HTERT RPE-1 (cell line): ENCODE data around the gene CSK.
"Not testable (repeated sequence)": the region's sequence is repeated elsewhere in the genome, so short reads cannot be mapped to it uniquely, and the experiment has no call there.

Source experiments
- in situ Hi-C: fragments of 300-500 bp; cut with MboI; formaldehyde crosslinking; loops from 4 replicates; pipeline ENCODE4 v1.14.3; 2020; ENCODE audit warnings: low sequenced_read_pairs

CSK gene

DNA sequence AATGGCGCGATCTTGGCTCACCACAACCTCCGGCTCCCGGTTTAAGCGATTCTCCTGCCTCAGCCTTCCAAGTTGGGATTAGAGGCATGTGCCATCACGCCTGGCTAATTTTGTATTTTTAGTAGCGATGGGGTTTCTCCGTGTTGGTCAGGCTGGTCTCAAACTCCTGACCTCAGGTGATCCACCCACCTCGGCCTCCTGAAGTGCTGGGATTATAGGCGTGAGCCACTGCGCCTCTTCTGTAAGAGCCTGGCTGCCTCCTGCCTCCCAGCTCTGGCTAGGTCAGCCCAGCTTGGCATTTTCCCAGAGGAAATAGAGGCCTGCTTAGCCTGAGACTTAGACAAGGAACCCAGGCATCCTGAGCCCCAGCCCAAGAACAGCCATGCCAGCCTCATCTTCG, 4.2 kb downstream of the CSK start:
- in situ Hi-C loops: not testable (repeated sequence)

DNA sequence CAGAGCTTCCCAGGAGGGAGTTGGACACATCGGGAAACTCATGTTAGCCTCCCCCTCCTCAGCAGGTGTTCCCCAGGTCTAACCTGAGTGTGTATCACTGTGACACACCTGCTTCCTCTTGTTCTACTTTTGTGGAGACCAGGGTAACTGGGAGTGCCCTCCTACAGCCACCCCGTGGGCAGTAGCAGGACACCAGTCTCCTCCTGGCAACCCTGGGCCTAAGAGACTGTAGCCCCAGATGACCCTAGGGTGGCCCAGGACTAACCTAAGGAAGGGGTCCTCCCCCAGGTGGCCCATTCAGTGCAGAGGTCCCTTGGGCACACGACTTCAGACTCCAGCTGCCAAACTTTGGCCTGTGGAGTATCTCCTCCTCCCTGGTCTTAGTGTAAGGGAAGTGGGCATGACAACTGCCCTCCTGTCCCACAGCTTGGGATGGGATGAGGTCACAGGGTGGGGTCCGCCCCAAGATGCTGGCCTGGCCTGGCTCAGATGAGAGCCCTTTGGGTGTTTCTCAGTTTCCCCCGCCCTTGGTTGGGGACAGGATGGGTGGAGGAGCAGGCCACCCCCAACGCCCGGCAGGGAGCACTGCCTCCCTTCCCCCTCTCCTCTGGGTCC, 4.8 kb downstream of the CSK start:
- in situ Hi-C loops: no loop called here

DNA sequence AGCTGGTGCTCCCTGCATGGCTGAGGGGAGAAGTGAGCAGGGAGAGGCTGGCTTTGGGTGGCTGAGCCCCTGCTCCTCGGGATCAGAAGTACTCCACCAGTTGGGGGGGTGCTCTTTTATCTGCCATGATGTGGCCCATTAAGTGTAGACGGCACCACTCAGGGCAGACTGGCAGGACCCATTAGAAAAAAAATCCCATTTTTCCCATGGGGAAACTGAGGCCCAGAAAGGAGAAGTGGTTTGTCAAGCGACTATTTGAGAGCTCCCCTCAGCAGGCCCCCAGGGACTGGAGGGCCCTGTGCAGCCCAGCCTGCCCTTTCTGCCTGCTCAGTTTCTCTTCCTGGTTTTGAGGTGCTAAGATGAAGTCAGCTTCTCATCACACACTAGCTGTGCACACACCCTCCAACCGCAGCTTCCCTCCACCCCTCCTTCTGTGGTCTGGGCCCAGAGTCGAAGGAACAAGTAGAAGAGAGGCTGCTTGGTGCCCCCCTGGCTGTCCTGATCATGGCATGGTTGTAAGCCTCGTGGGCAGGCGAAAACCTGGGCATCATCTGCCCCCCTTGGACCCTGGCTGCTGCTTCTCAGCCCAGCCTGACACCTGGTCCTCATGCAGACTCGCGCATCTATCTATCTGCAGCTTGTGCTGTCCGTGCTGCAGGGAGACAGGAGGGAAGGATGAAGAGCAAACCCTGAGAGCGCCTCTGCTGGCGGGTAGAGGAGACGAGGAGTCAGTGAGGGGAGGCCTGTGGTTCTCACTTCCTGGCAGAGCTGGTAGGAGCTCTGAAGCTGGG, 5.6 kb downstream of the CSK start:
- in situ Hi-C loops: no loop called here

DNA sequence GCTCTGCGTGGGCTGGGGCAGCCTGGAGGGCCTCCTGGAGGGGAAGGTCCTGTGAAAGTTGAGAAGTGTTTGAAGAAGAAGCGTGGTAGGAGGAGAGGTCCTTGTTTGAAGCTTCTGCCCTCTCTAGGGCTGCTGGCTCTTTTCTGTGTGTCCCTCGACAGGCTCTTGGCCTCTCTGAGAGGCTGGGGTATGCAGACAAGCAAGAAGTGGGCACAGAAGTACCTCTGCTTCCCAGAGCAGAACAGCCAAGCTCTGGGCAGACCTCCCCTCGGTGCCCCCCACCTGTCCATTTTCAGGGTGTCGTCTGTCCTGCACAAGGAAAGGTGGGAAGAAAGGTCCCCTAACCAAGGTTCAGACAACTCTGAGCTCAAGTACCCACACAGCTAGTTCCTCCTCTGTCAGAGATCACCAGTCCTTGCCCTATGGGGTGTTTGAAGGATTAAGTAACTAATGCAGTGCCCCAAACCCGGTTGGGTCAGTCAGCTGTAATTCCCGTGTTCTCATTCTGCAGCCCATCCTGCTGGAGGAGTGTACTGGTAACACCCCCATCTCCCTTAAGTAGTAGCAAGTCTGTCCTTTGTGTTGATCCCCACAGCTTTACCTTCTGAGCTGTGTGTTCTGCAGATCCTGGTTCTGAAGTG, 6.3 kb downstream of the CSK start:
- in situ Hi-C loops: no loop called here

DNA sequence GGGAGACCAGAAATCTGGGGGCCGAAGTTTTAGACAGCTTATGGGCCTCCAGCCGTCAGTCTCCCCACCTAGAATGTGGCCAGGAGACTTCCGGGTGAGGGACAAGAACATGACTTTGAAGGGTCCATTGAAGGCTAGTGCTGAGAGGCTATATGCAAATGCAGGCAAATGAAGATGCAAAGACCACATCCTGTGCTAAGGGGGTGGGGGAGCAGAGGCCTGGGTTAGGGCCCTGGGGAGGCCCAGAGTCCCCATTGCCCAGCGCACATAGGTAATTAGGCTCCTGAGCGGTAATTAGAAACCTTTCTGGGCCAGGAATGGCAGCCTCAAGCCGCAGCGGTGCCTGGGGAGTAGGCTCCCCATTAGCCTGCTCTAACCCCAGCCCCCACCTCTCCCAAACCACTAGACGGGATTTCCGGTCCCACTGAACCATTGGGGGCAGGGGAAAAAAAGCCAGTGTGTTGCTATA, 6.8 kb downstream of the CSK start:
- in situ Hi-C loops: no loop called here

DNA sequence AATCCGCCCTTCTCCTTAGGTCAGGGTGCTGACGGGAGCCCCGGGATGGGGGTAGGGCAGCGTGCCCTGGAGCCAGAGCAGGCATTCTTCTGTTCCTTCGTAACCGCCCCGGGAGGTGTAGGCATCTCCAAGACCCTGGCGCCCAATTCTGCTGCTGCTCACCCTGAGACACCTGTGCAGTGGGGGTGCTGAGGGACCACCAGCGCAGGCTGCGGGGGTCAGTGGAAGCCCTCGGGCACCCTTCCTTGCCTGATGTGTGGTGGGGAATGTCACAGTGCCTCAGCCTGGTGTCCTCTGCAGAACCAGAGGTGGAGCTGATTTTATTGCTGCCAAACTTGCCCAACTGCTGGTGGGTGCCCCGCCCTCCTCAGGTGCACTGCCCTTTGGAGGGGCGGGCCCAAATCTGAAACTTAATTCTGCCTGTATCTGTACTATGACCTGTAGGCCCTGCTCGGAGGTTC, 7.3 kb downstream of the CSK start:
- in situ Hi-C loops: no loop called here

DNA sequence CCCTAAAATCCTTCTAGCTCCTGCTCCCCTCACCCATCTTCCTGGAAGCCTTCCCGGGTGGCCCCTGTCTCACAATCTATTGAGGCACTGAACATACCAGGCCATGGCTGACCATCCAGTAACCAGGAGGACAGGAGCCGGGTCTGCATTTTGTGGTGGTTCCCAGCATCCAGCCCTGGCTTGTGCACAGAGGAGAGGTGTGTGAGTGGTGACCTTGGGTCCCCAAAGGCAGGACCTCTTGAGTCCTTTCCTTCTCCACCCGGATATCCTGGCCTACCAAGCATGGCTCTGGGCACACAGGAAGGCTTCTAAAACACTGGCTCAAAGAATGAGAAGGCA, 7.8 kb downstream of the CSK start:
- in situ Hi-C loops: no loop called here

DNA sequence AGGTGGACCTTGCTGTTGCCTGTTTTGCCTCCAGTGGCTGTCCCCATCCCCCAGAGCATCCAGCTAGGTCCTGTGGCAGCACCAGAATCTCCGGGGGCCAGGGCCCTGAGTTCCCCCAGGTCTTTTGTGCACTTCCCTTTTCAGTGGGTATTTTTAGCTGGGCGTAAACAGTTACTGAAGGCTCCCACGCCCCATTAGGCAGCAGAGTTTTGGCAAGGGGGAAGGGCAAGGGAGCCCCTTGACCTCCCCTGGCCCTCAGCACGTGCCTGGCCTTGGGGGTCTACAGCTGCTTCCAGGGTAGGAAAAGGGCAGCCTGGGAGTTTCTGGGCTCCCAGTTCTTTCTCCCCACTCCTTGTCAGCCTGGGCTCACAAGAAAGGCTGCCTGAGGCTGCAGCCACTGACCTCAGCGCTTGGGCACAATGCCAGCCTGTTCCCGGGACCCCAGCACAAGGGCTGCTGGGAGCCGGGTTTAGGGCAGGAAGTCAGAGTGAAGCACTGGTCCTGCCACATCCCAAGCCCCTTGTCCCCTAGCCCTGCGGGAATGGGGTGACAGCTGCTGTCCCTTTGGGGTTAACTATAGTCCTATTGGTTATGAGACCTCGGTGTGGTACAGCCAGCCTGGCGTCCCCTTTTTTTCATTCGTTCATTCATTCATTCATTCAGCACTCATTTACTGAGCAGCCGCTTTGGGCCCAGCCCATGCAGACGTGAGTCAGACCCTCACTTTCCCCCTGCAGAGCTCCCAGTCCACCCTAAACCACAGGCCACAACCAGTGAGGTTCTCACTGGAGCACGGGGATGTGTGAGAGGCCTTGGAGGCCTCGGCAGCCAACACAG, 8.4 kb downstream of the CSK start:
- in situ Hi-C loops: no loop called here

DNA sequence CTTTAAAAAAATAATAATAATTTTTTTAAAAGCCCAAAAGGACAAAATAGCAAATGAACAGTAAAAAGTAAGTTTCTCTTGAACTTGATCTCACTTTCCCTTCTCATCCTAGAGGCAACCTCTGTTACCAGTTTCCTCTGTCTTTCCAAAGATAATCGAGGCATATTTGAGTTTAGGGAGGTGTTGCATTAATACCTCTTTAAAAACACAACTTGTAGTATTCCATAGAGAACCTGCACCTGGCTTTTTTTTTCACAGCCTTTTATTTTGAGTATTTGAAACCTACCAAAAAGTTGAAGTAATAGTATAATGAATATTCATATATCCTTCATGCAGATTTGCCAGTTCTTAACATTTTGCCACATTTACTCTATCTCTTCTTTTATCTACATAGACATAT, 9.1 kb downstream of the CSK start:
- in situ Hi-C loops: no loop called here

DNA sequence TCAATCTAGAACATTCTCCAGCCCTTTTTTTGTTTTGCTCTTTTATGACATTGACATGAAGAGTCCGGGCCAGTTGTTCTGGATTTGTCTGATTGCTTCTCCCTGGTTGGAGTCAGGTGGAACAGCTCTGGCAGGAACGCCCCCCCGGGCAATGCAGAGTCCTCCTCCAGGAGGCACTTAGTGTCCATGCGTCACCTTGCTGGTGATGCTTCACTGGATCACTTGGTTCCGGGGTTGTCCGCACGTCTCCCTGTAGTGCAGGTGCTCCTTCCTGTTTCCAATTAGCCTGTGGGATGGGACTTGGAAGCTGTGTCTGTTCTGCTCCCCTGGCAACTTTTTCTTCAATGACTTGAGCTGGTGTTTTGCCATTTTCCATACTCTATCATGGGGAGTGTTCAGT, 9.8 kb downstream of the CSK start:
- in situ Hi-C loops: no loop called here

DNA sequence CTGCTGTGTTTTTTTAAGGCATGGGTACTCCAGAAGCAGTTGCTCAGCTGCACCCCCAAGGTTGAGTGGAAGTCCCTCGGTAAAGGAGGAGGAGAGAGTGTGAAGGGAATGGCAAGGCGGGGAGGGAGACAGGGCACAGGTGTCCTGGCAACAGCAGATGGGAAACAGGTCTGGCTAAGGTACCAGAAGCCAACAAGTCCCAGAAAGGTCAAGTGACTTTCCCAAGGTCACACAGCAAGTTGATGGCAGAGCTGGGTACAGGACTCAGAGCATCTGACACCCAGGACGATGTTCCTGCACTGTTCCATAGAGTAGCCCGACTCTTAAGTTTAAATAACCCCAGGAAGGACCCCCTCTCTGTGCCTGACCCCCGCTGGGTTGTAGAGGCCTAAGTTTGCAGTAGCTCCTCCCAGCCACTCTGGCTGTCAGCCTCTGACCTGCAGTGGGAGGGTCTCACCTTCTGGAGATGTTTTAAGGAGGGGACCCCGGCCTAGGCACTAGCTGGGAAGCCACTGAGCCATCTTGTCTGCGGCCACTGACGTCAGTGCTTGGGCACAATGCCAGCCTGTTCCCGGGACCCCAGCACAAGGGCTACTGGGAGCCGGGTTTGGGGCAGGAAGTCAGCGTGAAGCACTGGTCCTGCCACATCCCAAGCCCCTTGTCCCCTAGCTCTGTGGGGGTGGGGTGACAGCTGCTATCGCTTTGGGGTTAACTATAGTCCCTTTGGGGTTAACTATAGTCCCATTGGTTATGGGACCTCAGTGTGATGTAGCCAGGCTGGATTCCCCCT, 10.5 kb downstream of the CSK start:
- in situ Hi-C loops: no loop called here

DNA sequence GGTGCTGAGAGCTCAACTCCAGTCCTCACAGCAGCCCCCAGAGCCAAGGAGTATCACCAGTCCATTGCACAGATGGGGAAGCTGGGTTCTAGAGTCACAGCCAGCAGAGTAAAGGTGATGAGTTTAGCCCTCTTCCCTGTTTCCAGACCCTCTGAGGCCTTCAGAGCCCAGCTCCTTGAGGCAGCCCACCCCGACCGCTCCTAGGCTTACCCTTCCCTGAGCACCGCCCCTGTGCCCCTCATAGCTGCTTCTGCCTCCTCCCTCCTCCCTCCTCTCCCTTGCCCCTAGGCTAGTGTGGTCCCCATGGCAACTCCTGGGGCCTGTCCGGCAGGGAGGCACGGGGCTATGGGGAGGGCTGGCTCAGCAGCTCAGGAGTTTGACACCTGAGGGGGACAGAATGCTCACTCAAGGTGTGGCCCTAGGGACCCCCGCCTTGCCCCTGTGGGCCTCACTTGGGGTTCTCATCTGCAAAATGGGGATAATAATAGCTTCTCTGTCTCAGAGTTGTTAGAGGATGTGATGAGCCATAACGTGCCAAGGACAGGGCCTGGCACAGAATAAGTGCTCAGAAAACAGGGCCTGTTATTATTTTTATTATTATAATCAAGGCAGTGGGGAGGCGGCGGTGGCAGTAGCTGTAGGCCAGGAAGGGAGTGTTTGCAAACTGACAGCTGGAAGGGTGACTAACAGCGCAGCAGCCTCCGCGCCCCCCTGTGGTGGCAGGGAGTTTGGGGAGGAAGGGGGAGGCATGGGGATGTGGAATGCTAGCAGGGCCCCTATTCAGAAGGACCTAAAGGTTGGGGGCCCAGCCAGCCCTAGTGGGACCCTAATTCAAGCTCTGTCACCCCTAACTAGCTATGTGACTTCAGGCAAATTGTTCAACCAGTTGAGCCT, 11.5 kb downstream of the CSK start:
- in situ Hi-C loops: no loop called here

DNA sequence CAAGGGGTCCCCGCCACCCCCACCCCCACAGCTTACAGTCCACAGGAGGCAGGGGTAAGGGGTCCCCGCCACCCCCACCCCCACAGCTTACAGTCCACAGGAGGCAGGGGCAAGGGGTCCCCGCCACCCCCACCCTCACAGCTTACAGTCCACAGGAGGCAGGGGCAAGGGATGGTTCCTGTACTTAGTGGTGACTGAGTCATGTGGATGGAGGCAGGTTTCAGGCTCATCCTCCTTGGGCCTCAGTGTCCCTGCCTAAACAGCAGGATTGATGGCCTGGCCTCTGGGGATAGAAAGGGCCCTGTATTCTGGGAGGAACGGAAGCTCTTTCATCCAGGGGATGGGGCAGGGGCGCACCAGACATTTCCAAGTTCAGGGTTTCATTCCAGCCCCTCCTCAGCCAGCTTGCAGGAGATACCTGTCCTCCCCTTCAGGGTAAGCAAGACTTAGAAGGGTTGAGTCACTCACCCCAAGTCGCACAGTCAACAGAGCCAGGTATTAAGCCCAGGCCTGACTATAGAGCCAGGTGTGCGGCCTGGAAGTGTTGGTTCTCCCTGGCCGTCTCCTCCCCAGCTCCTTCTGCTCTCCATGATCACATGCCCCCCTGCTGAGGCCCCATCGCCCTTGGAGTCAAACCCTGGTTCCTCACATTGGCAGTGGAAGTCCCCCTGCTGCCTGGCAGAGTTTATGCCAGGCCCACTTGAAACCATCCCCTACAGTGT, 12.5 kb downstream of the CSK start:
- in situ Hi-C loops: no loop called here

DNA sequence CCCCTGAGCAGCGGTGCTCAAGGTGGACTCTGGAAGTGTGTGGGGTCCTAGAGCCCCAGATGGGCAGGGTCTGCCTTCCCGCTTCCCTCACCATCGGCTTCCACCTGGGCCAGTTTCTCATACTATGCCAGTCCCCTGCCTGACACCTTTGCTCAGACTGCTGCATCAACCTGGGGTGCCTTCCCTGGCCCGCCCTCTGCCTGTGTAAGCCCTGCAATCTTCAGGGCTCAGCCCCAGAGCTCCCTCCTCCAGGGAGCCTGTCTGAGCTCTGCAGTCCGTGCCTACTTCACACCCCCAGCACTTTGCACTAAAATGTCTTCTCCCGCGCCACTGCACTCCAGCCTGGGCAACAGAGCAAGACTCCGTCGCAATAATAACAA, 13.1 kb downstream of the CSK start:
- in situ Hi-C loops: no loop called here

DNA sequence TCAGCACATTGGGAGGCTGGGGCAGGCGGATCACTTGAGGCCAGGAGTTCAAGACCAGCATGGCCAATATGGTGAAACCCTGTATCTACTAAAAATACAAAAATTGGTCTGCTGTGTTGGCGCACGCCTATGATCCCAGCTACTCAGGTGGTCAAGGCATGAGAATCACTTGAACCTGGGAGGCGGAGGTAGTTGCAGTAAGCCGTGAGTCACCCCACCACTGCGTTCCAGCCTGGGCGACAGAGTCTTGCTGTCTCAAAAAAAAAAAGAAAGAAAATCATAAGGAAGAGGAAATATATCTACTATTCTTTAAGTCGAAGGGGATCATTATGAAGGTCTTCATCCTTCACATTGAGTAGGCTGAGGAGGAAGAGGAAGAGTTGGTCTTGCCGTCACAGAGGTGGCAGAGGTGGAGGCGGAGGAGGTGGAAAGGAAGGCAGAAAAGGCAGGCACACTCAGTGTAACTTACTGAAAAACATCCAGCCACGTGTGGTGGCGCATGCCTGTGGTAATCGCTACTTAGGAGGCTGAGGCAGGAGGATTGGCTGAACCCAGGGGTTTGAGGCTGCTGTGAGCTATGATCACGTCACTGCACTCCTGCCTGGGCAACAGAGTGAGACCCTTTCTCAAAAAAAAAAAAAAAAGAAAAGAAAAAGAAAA, 14.2 kb downstream of the CSK start:
- in situ Hi-C loops: no loop called here

DNA sequence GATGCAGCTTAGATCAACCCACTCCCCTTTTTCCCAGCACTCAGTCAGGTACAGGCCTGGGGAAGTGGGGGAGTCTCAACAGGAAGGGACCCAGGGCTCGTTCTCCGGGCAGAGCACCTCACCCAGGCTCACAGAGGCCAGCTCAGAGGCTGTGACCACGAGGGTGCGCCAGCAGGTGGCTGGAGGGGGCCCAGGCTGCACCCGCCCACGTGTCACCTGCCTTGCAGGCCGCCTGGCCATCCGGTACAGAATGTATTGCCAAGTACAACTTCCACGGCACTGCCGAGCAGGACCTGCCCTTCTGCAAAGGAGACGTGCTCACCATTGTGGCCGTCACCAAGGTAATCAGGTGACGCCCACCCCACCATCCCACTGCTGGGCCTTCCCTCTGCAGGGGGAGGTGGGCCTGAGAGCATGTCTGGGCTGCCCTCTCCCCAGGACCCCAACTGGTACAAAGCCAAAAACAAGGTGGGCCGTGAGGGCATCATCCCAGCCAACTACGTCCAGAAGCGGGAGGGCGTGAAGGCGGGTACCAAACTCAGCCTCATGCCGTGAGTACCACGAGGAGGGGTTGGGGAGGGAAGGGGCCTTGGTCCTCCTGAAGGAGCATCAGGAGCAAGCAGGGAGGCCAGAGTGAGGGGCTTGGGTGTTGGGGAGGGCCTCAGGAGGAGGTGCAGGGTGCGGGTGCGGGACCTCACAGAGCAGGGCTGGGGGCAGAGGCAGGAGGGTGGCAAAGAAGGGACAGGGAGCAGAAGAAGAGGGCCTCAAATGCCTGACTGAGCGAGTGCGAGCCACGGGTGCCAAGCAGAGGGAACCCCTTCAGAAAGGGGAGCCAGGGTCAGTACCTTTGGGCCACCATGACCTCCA, 16.7 kb downstream of the CSK start:
- in situ Hi-C loops: no loop called here

DNA sequence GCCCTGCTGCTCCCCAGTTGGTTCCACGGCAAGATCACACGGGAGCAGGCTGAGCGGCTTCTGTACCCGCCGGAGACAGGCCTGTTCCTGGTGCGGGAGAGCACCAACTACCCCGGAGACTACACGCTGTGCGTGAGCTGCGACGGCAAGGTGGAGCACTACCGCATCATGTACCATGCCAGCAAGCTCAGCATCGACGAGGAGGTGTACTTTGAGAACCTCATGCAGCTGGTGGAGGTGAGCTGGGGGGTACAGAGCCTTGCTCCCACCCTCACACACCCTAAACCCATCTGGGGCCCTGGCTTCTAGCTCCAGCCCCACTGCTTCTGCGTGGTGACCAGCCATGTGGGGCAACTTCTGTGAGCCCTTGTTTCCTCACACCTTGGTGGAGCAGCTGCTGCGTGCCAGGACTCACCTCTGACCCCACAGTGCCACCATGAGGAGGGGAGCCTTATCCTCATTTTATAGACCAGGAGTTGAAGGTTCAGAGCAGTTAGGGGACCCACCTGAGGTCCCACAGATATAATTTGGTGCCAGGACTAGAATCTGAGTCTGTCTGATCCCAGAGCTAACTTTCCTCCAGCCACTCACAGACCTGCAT, 17.5 kb downstream of the CSK start:
- in situ Hi-C loops: no loop called here
